ENCODE data around the gene LHX6. TPM values are rescaled to one million over a fixed set of nuclear protein-coding genes. Genes with fewer than 3 reads are reported as not detected.

LHX6 gene
- total RNA-seq, 1 donor from 2014 or later = 0.34 TPM

GRCh38 chr9:122246666-122247065 is 17.9 kb upstream of the LHX6 start:
- Histone ChIP-seq H3K36me3 (ENCODE audit: insufficient read depth, low read length) (peaks cover 48% of the 10 kb centered on the region), H3K4me1 (ENCODE audit: insufficient read depth, low read length) (no peaks in the 10 kb centered on the region), H3K9ac (ENCODE audit: low read length) (no peak overlapping the region), H4K20me1 (ENCODE audit: insufficient read depth, low read length) (no peaks in the 10 kb centered on the region), H3K4me2 (ENCODE audit: low read length) (no peak overlapping the region), H3K27me3 (ENCODE audit: insufficient read depth, low read length) (no peaks in the 10 kb centered on the region), H3K27ac (ENCODE audit: low read depth, low read length) (no peak overlapping the region), H3K4me3 (ENCODE audit: insufficient read depth, low read depth, low read length) (no peak overlapping the region), H3K79me2 (ENCODE audit: insufficient read depth, low read length) (no peaks in the 10 kb centered on the region), H2AFZ (ENCODE audit: low read depth, low read length) (no peak overlapping the region), H3K9me3 (ENCODE audit: insufficient read depth, low read depth, low read length) (no peaks in the 10 kb centered on the region)
- Mint-ChIP-seq H3K36me3 (ENCODE audit: low read depth, unreplicated experiment) (peaks cover 39% of the 10 kb centered on the region), H3K27me3 (ENCODE audit: low read depth, unreplicated experiment) (no peaks in the 10 kb centered on the region), H3K27ac (ENCODE audit: unreplicated experiment) (no peak overlapping the region), H3K4me3 (ENCODE audit: unreplicated experiment) (no peak overlapping the region), H3K9me3 (ENCODE audit: unreplicated experiment) (no peaks in the 10 kb centered on the region), H3K4me1 (ENCODE audit: low read depth, unreplicated experiment) (no peaks in the 10 kb centered on the region)
- TF ChIP-seq CTCF (IDR thresholded peaks at IDR 0.05; ENCODE audit: insufficient read depth, low read depth, low read length) (no peak), EZH2 (IDR thresholded peaks at IDR 0.05; ENCODE audit: insufficient read depth, low read length) (no peak)
- FAIRE-seq (no peak), DNase-seq (ENCODE audit: low read depth) (no peak)

GRCh38 chr9:122244349-122244748 is 15.6 kb upstream of the LHX6 start:
- H3K9me3 ChIP-seq (ENCODE audit: insufficient read depth, low read depth, low read length) = no peaks in the 10 kb centered on the region
- no peaks in the 10 kb centered on the region for H3K4me1 Mint-ChIP-seq (ENCODE audit: low read depth, unreplicated experiment)
- H3K4me1 ChIP-seq (ENCODE audit: insufficient read depth, low read length) = no peaks in the 10 kb centered on the region
- no peaks in the 10 kb centered on the region for H3K9me3 Mint-ChIP-seq (ENCODE audit: unreplicated experiment)
- no peaks in the 10 kb centered on the region for H3K79me2 ChIP-seq (ENCODE audit: insufficient read depth, low read length)
- no peak for DNase-seq (ENCODE audit: low read depth)
- no peak overlapping the region for H3K4me3 ChIP-seq (ENCODE audit: insufficient read depth, low read depth, low read length)
- no peak overlapping the region for H3K27ac Mint-ChIP-seq (ENCODE audit: unreplicated experiment)
- no peak overlapping the region for H3K9ac ChIP-seq (ENCODE audit: low read length)
- H3K36me3 Mint-ChIP-seq (ENCODE audit: low read depth, unreplicated experiment) = peaks cover 30% of the 10 kb centered on the region
- no peaks in the 10 kb centered on the region for H3K27me3 ChIP-seq (ENCODE audit: insufficient read depth, low read length)
- H2AFZ ChIP-seq (ENCODE audit: low read depth, low read length) = no peak overlapping the region
- no peak for FAIRE-seq
- H3K4me3 Mint-ChIP-seq (ENCODE audit: unreplicated experiment) = no peak overlapping the region
- H3K27me3 Mint-ChIP-seq (ENCODE audit: low read depth, unreplicated experiment) = no peaks in the 10 kb centered on the region
- H3K4me2 ChIP-seq (ENCODE audit: low read length) = no peak overlapping the region
- H4K20me1 ChIP-seq (ENCODE audit: insufficient read depth, low read length) = peaks cover 5% of the 10 kb centered on the region
- H3K36me3 ChIP-seq (ENCODE audit: insufficient read depth, low read length) = peaks cover 57% of the 10 kb centered on the region
- TF ChIP-seq EZH2 (IDR thresholded peaks at IDR 0.05; ENCODE audit: insufficient read depth, low read length) (no peak), CTCF (IDR thresholded peaks at IDR 0.05; ENCODE audit: insufficient read depth, low read depth, low read length) (no peak)
- H3K27ac ChIP-seq (ENCODE audit: low read depth, low read length) = no peak overlapping the region

GRCh38 chr9:122239722-122240121 is 11.0 kb upstream of the LHX6 start:
- no peak for FAIRE-seq
- Histone ChIP-seq H3K79me2 (ENCODE audit: insufficient read depth, low read length) (no peaks in the 10 kb centered on the region), H3K27me3 (ENCODE audit: insufficient read depth, low read length) (no peaks in the 10 kb centered on the region), H2AFZ (ENCODE audit: low read depth, low read length) (no peak overlapping the region), H3K36me3 (ENCODE audit: insufficient read depth, low read length) (peaks cover 35% of the 10 kb centered on the region), H3K4me2 (ENCODE audit: low read length) (no peak overlapping the region), H3K9ac (ENCODE audit: low read length) (no peak overlapping the region), H3K4me3 (ENCODE audit: insufficient read depth, low read depth, low read length) (no peak overlapping the region), H3K4me1 (ENCODE audit: insufficient read depth, low read length) (no peaks in the 10 kb centered on the region), H3K9me3 (ENCODE audit: insufficient read depth, low read depth, low read length) (no peaks in the 10 kb centered on the region), H3K27ac (ENCODE audit: low read depth, low read length) (no peak overlapping the region), H4K20me1 (ENCODE audit: insufficient read depth, low read length) (peaks cover 5% of the 10 kb centered on the region)
- Mint-ChIP-seq H3K4me1 (ENCODE audit: low read depth, unreplicated experiment) (no peaks in the 10 kb centered on the region), H3K9me3 (ENCODE audit: unreplicated experiment) (no peaks in the 10 kb centered on the region), H3K27me3 (ENCODE audit: low read depth, unreplicated experiment) (peaks cover 2% of the 10 kb centered on the region), H3K4me3 (ENCODE audit: unreplicated experiment) (no peak overlapping the region), H3K36me3 (ENCODE audit: low read depth, unreplicated experiment) (peaks cover 14% of the 10 kb centered on the region), H3K27ac (ENCODE audit: unreplicated experiment) (no peak overlapping the region)
- no peak for DNase-seq (ENCODE audit: low read depth)
- no peak for TF ChIP-seq CTCF (IDR thresholded peaks at IDR 0.05; ENCODE audit: insufficient read depth, low read depth, low read length)
- TF ChIP-seq EZH2 (IDR thresholded peaks at IDR 0.05; ENCODE audit: insufficient read depth, low read length) = no peak
